ENCODE results near the gene SPRED1. TPM values are rescaled to one million over a fixed set of nuclear protein-coding genes. Genes with fewer than 3 reads are reported as not detected.

The SPRED1 gene
- total RNA-seq, 1 donor from 2014 or later, result 29.8 TPM

- Mint-ChIP-seq H3K36me3 (ENCODE audit: low read depth) (no peaks in the 10 kb centered on the region), H3K4me1 (ENCODE audit: low read depth) (peaks cover 46% of the 10 kb centered on the region), H3K4me3 (ENCODE audit: unreplicated experiment) (peak overlapping the region; percentile 89), H3K9me3 (ENCODE audit: low read depth) (no peaks in the 10 kb centered on the region), H3K27ac (ENCODE audit: unreplicated experiment) (peak overlapping the region; percentile 95), H3K27me3 (ENCODE audit: low read depth) (no peaks in the 10 kb centered on the region)
- no peak for DNase-seq (ENCODE audit: low spot score)
- TF ChIP-seq CTCF (IDR thresholded peaks at IDR 0.05), result no peak
These were observed 730 bp downstream of the SPRED1 start for GRCh38 chr15:38253351-38253781.

- peaks cover 46% of the 10 kb centered on the region for H3K4me1 Mint-ChIP-seq (ENCODE audit: low read depth)
- peak overlapping the region; percentile 89 for H3K4me3 Mint-ChIP-seq (ENCODE audit: unreplicated experiment)
- H3K36me3 Mint-ChIP-seq (ENCODE audit: low read depth), result no peaks in the 10 kb centered on the region
- H3K27ac Mint-ChIP-seq (ENCODE audit: unreplicated experiment), result peak overlapping the region; percentile 95
- H3K9me3 Mint-ChIP-seq (ENCODE audit: low read depth), result no peaks in the 10 kb centered on the region
- no peak for TF ChIP-seq CTCF (IDR thresholded peaks at IDR 0.05)
- DNase-seq (ENCODE audit: low spot score), result no peak
- H3K27me3 Mint-ChIP-seq (ENCODE audit: low read depth), result no peaks in the 10 kb centered on the region
These were observed 1.6 kb downstream of the SPRED1 start for GRCh38 chr15:38254051-38254883.

- no peak for DNase-seq (ENCODE audit: low spot score)
- Mint-ChIP-seq H3K27me3 (ENCODE audit: low read depth) (no peaks in the 10 kb centered on the region), H3K27ac (ENCODE audit: unreplicated experiment) (peak overlapping the region; percentile 95), H3K9me3 (ENCODE audit: low read depth) (no peaks in the 10 kb centered on the region), H3K36me3 (ENCODE audit: low read depth) (no peaks in the 10 kb centered on the region), H3K4me3 (ENCODE audit: unreplicated experiment) (peak overlapping the region; percentile 59), H3K4me1 (ENCODE audit: low read depth) (peaks cover 54% of the 10 kb centered on the region)
- no peak for TF ChIP-seq CTCF (IDR thresholded peaks at IDR 0.05)
These were observed 3.1 kb downstream of the SPRED1 start for GRCh38 chr15:38255690-38256089.

- Mint-ChIP-seq H3K4me3 (ENCODE audit: unreplicated experiment) (no peak overlapping the region), H3K4me1 (ENCODE audit: low read depth) (peaks cover 52% of the 10 kb centered on the region), H3K9me3 (ENCODE audit: low read depth) (no peaks in the 10 kb centered on the region), H3K36me3 (ENCODE audit: low read depth) (no peaks in the 10 kb centered on the region), H3K27me3 (ENCODE audit: low read depth) (no peaks in the 10 kb centered on the region), H3K27ac (ENCODE audit: unreplicated experiment) (peak overlapping the region; percentile 74)
- no peak for TF ChIP-seq CTCF (IDR thresholded peaks at IDR 0.05)
- no peak for DNase-seq (ENCODE audit: low spot score)
These were observed 5.0 kb downstream of the SPRED1 start for GRCh38 chr15:38257676-38258075.

- Mint-ChIP-seq H3K27ac (ENCODE audit: unreplicated experiment) (peak overlapping the region; percentile 15), H3K4me3 (ENCODE audit: unreplicated experiment) (no peak overlapping the region), H3K9me3 (ENCODE audit: low read depth) (no peaks in the 10 kb centered on the region), H3K27me3 (ENCODE audit: low read depth) (no peaks in the 10 kb centered on the region), H3K4me1 (ENCODE audit: low read depth) (peaks cover 52% of the 10 kb centered on the region), H3K36me3 (ENCODE audit: low read depth) (no peaks in the 10 kb centered on the region)
- no peak for DNase-seq (ENCODE audit: low spot score)
- no peak for TF ChIP-seq CTCF (IDR thresholded peaks at IDR 0.05)
These were observed 6.5 kb downstream of the SPRED1 start for GRCh38 chr15:38259134-38259533.

Data from chondrocyte (in vitro differentiated cells).